Fibroblast of the aortic adventitia (primary cell): ENCODE data around the gene RARB. TPM values are rescaled to one million over a fixed set of nuclear protein-coding genes. Genes with fewer than 3 reads are reported as not detected.
A peak's percentile ranks its signal among the peaks of the same experiment; 100 is the strongest.

Source experiments
- DNase-seq: peaks from one replicate; pipeline ENCODE4 v3.0.0-alpha.2; 2010; ENCODE audit warnings: low read depth
- H3K4me3 ChIP-seq: 2 replicates; pipeline ENCODE4 v1.5.1; 2011; ENCODE audit warnings: low read depth, mild to moderate bottlenecking, control low read depth, low read length, moderate library complexity
- total RNA-seq: library from RNA; depleted of rRNA; stranded (reverse); fragments of >200 nt; gene quantifications from 2 replicates; pipeline ENCODE4 v1.2.3, GENCODE V29; 2012; ENCODE audit warnings: low replicate concordance
- TF ChIP-seq, protein P1 (sequence below): IDR thresholded peaks from 2 replicates; pipeline ENCODE4 v1.5.1; 2011; ENCODE audit warnings: mild to moderate bottlenecking, low read length, control low read depth, inconsistent platforms; ENCODE audit not compliant: insufficient read depth

The RARB gene
- total RNA-seq, 1 donor = 3.1 TPM

DNA sequence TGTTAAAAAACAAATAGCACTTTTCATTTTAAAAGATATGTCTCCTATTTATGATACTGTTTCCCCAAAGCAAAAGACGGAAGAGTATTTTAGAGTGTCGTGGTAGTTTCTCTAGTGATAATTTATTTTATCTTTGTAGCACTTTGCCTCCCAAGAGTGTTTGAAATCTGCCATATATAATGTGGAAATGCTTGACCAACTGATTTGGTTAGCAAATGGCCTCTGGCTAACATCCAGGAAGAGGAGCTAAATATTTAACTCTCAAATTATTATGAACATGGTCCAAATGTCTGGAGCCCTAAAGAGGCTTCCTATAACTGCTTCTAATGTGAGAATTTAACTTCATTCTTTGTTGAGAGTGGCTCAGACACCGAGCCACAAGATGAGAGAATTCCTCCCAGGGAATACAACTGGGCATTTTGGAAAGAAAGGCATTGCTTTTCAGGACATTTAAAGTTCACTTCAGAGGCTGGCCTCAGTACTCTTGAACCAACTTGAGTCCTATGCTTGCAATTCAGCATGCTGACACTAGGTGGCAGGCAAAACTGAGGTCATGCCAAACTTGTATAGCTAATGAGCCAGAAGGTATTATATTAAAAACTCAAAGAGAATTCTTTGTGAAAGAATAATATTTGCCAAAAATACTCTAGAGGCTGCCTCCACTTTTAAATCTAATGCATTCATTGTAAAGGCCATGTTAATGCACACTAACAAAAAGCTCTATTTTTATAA lies 104.5 kb downstream of the RARB start:
- TF ChIP-seq, protein P1, sequence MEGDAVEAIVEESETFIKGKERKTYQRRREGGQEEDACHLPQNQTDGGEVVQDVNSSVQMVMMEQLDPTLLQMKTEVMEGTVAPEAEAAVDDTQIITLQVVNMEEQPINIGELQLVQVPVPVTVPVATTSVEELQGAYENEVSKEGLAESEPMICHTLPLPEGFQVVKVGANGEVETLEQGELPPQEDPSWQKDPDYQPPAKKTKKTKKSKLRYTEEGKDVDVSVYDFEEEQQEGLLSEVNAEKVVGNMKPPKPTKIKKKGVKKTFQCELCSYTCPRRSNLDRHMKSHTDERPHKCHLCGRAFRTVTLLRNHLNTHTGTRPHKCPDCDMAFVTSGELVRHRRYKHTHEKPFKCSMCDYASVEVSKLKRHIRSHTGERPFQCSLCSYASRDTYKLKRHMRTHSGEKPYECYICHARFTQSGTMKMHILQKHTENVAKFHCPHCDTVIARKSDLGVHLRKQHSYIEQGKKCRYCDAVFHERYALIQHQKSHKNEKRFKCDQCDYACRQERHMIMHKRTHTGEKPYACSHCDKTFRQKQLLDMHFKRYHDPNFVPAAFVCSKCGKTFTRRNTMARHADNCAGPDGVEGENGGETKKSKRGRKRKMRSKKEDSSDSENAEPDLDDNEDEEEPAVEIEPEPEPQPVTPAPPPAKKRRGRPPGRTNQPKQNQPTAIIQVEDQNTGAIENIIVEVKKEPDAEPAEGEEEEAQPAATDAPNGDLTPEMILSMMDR = peak; percentile 59
- no peak overlapping the region for H3K4me3 ChIP-seq
- DNase-seq = no peak

DNA sequence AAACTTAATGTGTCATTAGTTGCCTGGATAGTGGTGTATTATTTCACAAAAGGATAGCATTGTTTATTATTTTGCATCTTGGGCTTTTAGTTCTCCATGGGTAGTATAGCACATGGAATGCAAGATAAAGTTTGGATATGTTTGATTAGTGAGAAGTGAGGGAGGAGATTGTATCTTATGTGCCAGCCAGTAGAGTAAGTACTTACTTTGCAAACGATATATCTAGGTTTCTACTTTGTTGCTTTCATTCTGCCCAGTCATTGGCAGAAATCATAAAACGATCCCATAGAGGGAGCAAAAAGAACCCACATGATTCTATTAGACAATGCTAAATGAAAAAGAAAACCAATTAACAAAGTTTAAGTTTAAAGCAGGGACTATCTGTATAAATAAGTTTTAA lies 105.3 kb downstream of the RARB start:
- no peak for DNase-seq
- no peak overlapping the region for H3K4me3 ChIP-seq
- TF ChIP-seq, protein P1 = no peak

DNA sequence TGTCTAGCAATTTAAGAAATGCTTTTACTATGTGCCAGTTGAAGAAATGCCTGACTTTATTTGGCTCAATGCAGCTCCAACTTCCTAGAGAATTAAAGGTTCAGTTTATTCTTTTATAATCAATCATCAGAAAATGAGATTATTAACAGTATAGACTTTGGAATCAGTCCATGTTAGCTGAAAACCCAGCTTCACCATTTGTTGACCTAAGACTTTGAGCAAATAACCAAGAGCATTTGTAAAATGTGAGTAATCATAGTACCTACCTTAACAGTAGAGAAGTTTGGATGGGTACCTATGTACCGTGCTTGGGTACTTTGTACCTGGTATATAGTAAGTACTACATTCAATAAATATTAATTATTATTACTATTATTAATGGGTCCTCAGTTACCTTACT lies 105.9 kb downstream of the RARB start:
- DNase-seq = no peak
- no peak overlapping the region for H3K4me3 ChIP-seq
- TF ChIP-seq, protein P1 = no peak

DNA sequence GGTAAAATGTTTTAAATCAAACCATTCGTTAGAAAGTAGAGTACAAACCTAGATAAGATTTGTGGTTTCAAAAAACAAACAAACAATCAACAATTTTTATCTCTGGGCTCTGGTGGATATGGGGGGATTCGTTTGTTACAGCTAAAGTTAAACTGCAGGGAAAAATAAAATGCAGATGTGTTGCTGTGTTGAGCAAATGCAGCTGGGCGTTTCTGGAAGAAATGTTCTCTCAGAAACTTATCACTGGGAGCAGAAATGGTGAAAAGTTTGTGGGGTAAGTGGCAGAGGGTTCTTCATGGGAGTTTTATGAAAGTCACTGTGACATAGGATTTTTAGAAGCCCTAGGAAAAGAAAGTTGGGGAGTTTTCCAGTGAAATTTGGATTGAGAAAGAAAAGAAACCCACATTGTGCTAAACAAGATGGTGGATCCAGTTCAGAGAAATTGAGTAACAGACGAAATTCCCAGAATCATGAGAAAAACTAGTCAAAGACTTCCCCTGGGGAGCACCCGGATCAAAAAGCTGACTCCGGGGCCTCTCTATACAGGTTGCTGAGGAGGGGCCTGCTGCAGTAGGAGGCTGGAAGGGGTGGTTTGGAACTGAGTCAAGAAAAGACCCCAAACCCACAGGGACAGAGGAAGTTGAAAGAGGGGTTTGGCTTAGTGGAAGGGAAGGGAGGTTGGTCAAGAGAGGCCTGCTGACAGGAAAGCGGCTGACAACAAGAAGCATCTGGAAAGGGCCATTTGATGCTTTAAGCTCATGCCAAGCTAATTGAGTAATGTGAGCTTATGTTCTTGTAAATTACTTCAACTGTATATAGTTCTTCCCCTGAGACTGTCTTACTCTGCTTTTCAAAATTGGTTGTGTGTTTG lies 108.7 kb downstream of the RARB start:
- TF ChIP-seq, protein P1 = no peak
- H3K4me3 ChIP-seq = no peak overlapping the region
- DNase-seq = no peak

DNA sequence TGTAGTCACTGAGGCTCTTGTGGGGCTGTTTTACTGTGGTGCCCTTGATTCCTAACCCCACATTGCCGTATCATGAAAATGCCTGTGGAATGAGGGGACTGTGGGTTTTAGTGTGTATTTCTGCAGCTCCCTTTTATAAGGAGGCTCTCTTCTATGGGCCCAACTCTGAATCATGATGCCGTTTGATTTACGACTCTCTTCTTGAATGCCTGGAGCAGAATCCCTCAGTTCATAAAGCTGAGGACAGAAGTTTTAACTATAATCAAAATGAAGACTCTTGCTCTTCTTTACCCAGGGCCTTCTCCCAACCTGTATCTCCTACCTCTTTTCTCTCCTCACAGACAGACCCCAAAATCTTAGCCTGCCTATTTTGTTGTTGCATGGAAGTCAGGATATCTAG lies 109.5 kb downstream of the RARB start:
- DNase-seq = no peak
- H3K4me3 ChIP-seq = no peak overlapping the region
- TF ChIP-seq, protein P1 = no peak

DNA sequence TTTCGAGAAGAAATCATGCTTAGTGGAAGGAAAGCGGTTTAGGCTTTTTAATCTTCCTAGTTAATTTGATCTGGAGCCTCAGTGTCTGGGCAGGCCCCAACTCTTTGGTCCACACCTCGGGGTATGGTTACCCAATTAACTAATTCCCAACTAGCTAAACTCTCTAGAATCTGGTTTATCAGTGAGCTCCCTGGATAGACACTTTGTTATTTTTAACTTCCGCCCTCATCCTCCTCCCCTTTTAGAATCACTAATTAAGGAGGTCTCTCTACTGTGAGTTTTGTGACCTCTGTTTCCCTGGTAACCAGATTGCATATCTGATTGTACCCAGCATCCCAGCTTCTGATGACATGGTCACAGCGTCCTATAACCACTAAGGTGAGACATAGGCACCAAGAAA lies 112.2 kb downstream of the RARB start:
- no peak overlapping the region for H3K4me3 ChIP-seq
- no peak for DNase-seq
- TF ChIP-seq, protein P1 = no peak
